ENCODE results near the gene PCID2. TPM values are rescaled to one million over a fixed set of nuclear protein-coding genes. Genes with fewer than 3 reads are reported as not detected.

Gene PCID2
- polyA plus RNA-seq, 5 donors, result 54.3 to 85.0 (median 78.0) TPM

DNA sequence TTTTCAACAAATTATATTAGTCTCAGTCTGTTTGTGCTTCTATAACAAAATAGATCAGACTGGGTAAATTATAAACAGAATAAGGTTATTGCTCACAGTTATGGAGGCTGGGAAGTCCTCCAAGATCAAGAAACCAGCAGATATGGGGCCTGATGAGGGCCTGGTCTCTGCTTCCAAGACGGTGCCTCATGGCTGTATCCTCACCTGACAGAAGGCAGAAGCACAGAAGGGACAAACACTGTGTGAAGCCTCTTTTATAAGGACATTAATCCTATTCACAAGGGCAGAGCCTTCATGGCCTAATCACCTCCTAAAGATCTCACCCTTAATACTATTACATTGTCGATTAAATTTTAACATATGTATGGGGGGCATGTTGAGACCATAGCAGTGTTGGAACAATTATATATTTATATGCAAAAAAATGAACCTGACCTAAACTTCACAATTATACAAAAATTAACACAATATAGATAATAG, 73.1 kb downstream of the PCID2 start:
- DNase-seq, result no peak

DNA sequence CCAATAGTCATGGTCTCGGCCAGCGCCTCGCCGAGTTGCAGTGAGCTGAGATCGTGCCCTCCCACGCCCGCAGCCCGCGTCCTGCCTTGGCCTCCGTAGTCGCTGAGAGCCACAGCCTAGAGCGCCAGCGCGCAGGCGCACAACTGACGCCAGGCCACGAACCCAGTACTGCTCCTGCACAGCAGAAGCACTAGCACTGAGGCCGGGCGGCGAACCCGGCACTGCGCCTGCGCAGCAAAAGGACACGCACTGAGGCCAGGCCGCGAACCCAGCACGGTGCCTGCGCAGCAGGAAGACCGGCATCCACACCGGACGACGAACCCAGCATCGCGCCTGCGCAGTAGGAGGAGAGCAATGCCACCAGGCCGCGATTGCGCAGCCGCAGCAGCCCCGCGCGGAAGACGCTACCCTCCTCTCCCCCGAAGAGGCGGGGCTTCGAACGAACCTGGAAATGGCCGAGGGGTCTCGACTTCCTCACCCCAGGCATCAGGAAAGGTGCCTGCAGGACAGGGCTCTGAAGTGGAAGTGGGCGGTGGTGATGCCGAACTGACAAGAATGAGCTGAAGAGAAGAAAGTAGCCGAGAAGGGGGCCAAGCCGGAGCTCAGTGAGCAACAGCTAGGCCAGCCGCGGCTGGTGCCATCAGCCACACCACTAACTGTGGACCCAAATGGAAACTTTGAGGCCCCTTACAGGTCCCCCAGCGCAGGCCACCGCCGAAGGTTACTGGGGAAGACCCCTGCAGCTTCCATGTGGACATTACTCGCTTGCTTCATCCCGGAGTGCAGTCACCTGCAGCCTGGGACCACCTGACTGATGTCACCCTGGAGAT, 78.3 kb downstream of the PCID2 start:
- no peak for DNase-seq

DNA sequence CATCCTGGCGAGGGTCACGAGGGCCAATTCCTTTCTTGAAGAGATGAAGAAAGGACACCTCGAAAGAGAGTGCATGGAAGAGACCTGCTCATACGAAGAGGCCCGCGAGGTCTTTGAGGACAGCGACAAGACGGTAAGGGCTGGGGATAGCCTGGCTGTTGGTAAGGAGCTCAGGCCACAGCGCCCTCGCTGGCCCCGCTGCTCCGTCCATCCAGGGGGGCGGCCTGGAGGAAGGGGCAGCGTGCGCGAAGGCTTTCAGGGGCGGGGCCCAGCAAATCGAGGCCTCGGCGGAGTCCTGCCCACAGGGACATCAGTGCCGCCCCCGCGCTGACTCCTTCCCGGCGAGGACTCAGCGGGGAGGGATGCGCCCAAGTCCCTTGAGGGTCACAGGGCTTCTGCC, 79.0 kb downstream of the PCID2 start:
- no peak for DNase-seq

Other genes with a start within 250 kb of the PCID2 start
- gene MCF2L, start 239.5 kb downstream of the PCID2 start, polyA plus RNA-seq (ENCODE audit: insufficient read depth in 1 of 5, insufficient read length in 5 of 5, low replicate concordance in 1 of 5), result 10 to 100 TPM; 22.2 to 33.9 (median 29.1) TPM
- 1 to 10 TPM in 2 of 5 donors, under 1 TPM in 3; 0.40 to 1.5 (median 0.89) TPM for gene F7, start 102.9 kb downstream of the PCID2 start, polyA plus RNA-seq (ENCODE audit: insufficient read depth in 1 of 5, insufficient read length in 5 of 5, low replicate concordance in 1 of 5)
- 10 to 100 TPM; 13.9 to 20.4 (median 14.5) TPM for gene F10, start 85.9 kb downstream of the PCID2 start, polyA plus RNA-seq (ENCODE audit: insufficient read depth in 1 of 5, insufficient read length in 5 of 5, low replicate concordance in 1 of 5)
- under 1 TPM; 0.13 to 0.67 (median 0.42) TPM for gene PROZ, start 50.0 kb downstream of the PCID2 start, polyA plus RNA-seq (ENCODE audit: insufficient read depth in 1 of 5, insufficient read length in 5 of 5, low replicate concordance in 1 of 5)
- 10 to 100 TPM; 72.9 to 92.7 (median 85.5) TPM for gene CUL4A, start 944 bp upstream of the PCID2 start, polyA plus RNA-seq (ENCODE audit: insufficient read depth in 1 of 5, insufficient read length in 5 of 5, low replicate concordance in 1 of 5)
- gene LAMP1, start 88.6 kb upstream of the PCID2 start, polyA plus RNA-seq (ENCODE audit: insufficient read depth in 1 of 5, insufficient read length in 5 of 5, low replicate concordance in 1 of 5), result 100 to 1,000 TPM in 3 of 5 donors, 10 to 100 TPM in 2; 91.6 to 127 (median 112) TPM
- gene GRTP1, start 155.5 kb upstream of the PCID2 start, polyA plus RNA-seq (ENCODE audit: insufficient read depth in 1 of 5, insufficient read length in 5 of 5, low replicate concordance in 1 of 5), result 10 to 100 TPM in 1 of 5 donors, 1 to 10 TPM in 4; 4.9 to 11.1 (median 8.8) TPM
- 10 to 100 TPM in 1 of 5 donors, 1 to 10 TPM in 4; 1.1 to 12.4 (median 1.2) TPM for gene ADPRHL1, start 244.8 kb upstream of the PCID2 start, polyA plus RNA-seq (ENCODE audit: insufficient read depth in 1 of 5, insufficient read length in 5 of 5, low replicate concordance in 1 of 5)

All from right lung (tissue), 5 donors.